Erythroblast (primary cell): ENCODE data around the gene SHTN1.

Experiments
- GATA1 ChIP-seq: IDR thresholded peaks from 2 replicates; pipeline ENCODE4 v1.6.1; 2011; ENCODE audit warnings: low read depth, mild to moderate bottlenecking, control low read depth, low read length, moderate library complexity
- POLR2A ChIP-seq: IDR thresholded peaks from 2 replicates; pipeline ENCODE4 v1.6.1; 2011; ENCODE audit warnings: mild to moderate bottlenecking, low read length

- TF ChIP-seq POLR2A: no peak
- no peak for TF ChIP-seq GATA1
Measured at GRCh38 chr10:116994113-116994890, 10.7 kb downstream of the SHTN1 start.
